GM10248 (cell line): ENCODE measurements around the gene OR51F1.
"Not testable (repeated sequence)": the region's sequence is repeated elsewhere in the genome, so short reads cannot be mapped to it uniquely, and the experiment has no call there.

ENCODE experiments used
- CTCF ChIA-PET: fragments of 300-600 bp; sonication (Branson Sonifier 250); formaldehyde crosslinking; extraction: SDS; loops from one replicate; lab custom pipeline; 2021; ENCODE audit warnings: antibody characterized with exemption; lab: Yijun Ruan, JAX
- POLR2A ChIA-PET: fragments of 350-650 bp; sonication (Branson Sonifier 250); formaldehyde crosslinking; extraction: SDS; loops from one replicate; lab custom pipeline; 2020; ENCODE audit warnings: antibody characterized with exemption; lab: Yijun Ruan, JAX
- DNase-seq: peaks from one replicate; pipeline ENCODE4 v3.0.0; 2012; ENCODE audit errors: extremely low spot score
- TF ChIP-seq, protein P1 (sequence below): IDR thresholded peaks from 2 replicates; pipeline ENCODE4 v1.5.1; 2012; ENCODE audit warnings: mild to moderate bottlenecking, low read depth; ENCODE audit errors: extremely low read depth, missing control alignments, control extremely low read depth

Gene OR51F1

DNA sequence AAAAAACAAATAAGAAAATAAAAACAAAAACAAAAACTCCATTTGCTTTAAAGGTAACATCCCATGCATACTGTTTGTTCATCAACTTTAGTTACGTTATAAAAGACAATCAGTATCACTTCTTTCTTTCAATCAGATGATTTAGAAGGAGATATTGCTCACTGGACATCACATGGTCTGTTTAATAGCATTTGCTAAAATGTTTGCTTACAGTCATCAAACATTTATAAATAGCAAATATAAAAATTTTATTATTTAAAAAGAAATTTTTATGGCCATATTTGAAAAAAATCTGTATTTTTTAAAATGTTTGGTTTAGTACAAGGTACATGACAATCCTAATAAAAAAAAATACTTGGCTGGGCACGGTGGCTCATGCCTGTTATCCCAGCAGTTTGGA lies 42.6 kb downstream of the OR51F1 start:
- POLR2A ChIA-PET, result no interaction called here
- CTCF ChIA-PET, result no interaction called here
- TF ChIP-seq, protein P1, sequence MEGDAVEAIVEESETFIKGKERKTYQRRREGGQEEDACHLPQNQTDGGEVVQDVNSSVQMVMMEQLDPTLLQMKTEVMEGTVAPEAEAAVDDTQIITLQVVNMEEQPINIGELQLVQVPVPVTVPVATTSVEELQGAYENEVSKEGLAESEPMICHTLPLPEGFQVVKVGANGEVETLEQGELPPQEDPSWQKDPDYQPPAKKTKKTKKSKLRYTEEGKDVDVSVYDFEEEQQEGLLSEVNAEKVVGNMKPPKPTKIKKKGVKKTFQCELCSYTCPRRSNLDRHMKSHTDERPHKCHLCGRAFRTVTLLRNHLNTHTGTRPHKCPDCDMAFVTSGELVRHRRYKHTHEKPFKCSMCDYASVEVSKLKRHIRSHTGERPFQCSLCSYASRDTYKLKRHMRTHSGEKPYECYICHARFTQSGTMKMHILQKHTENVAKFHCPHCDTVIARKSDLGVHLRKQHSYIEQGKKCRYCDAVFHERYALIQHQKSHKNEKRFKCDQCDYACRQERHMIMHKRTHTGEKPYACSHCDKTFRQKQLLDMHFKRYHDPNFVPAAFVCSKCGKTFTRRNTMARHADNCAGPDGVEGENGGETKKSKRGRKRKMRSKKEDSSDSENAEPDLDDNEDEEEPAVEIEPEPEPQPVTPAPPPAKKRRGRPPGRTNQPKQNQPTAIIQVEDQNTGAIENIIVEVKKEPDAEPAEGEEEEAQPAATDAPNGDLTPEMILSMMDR, result no peak
- no peak for DNase-seq

DNA sequence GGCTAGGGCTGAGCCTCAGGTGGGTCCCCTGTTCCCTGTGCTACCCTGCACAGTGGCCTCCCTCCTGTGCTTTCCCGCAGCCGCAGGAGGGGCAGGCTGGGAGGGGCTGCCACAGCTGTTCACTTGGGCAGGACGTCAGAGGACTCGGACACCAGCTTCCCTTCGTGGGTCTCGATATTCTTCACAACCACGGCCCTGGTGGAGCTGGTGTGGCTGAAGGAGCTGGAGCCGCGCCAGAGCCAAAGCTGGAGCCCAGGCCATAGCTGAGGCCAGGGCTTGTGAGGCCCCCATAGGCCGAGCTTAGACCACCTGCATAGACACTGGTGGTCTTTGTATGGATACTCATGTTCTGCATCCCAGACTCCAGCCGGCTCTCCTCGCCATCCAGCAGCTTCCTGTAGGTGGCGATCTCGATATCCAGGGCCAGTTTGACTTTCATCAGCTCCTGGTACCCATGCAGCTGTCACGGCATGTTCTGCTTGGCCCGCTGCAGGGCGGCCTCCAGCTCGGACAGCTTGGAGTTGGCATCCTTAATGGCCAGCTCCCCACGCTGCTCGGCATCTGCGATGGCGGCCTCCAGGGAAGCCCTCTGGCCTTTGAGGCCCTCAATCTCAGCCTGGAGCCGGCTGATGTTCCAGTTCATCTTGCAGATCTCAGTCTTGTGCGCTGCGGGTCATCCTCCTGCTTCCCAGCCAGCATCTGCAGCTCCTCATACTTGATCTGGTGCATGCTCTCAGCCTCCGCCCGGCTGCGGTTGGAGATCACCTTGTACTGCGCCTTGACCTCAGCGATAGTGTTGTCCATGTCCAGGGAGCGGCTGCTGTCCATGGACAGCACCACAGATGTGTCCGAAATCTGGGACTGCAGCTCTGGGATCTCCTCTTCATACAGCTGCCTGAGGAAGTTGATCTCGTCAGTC lies 46.9 kb downstream of the OR51F1 start:
- not testable (repeated sequence) for DNase-seq
- ChIA-PET POLR2A (interaction anchor here (0.7 kb wide), 1 partner anchor 160 kb away, joined by 3 read pairs; no protein-coding TSS in a partner anchor), CTCF (interaction anchor here (1.2 to 1.3 kb wide), 3 partner anchors 9 to 609 kb away, joined by 3 to 4 read pairs (median 3); no protein-coding TSS in a partner anchor)
